HG03342 (cell line): ENCODE results near the gene MMP24.

Experiments used
- ATAC-seq: cut with Tn5 transposase; IDR thresholded peaks from one replicate; pipeline ENCODE4 v1.9.1; 2021; ENCODE audit warnings: mild to moderate bottlenecking, moderate library complexity; ENCODE audit not compliant: unreplicated experiment

MMP24 gene

GRCh38 chr20:35291654-35292503 lies 65.4 kb downstream of the MMP24 start, which contains the start of gene FAM83C:
FAM83C (minus strand) TSS chr20:35292425; CDS start chr20:35292304, 121 bp downstream.
- ATAC-seq, result no peak

GRCh38 chr20:35292504-35293285 lies 66.2 kb downstream of the MMP24 start:
- ATAC-seq, result no peak

- no peak for ATAC-seq
These were observed 67.1 kb downstream of the MMP24 start for GRCh38 chr20:35293303-35294292.

GRCh38 chr20:35294293-35294685 lies 67.8 kb downstream of the MMP24 start:
- ATAC-seq, result no peak

GRCh38 chr20:35295058-35295457 lies 68.6 kb downstream of the MMP24 start:
- ATAC-seq, result no peak

GRCh38 chr20:35295674-35296073 lies 69.2 kb downstream of the MMP24 start:
- ATAC-seq, result no peak

GRCh38 chr20:35296101-35296554 lies 69.6 kb downstream of the MMP24 start:
- no peak for ATAC-seq

GRCh38 chr20:35297155-35297554 lies 70.7 kb downstream of the MMP24 start:
- ATAC-seq, result no peak

- ATAC-seq, result no peak
These were observed 71.2 kb downstream of the MMP24 start for GRCh38 chr20:35297740-35298139.

GRCh38 chr20:35298264-35298663 lies 71.8 kb downstream of the MMP24 start:
- ATAC-seq, result no peak

- ATAC-seq, result no peak
These were observed 73.3 kb downstream of the MMP24 start for GRCh38 chr20:35299780-35300179.

GRCh38 chr20:35300469-35301262 lies 74.2 kb downstream of the MMP24 start:
- ATAC-seq, result no peak

GRCh38 chr20:35301426-35301825 lies 74.9 kb downstream of the MMP24 start:
- ATAC-seq, result no peak

GRCh38 chr20:35302421-35303335 lies 76.2 kb downstream of the MMP24 start:
- no peak for ATAC-seq

- ATAC-seq, result no peak
These were observed 76.9 kb downstream of the MMP24 start for GRCh38 chr20:35303382-35303734.

- peak; percentile 57 for ATAC-seq
These were observed 77.4 kb downstream of the MMP24 start for GRCh38 chr20:35303735-35304491.

- ATAC-seq, result no peak
These were observed 78.5 kb downstream of the MMP24 start for GRCh38 chr20:35304956-35305355.
